ENCODE results near the gene SNRPD3. TPM values are rescaled to one million over a fixed set of nuclear protein-coding genes. Genes with fewer than 3 reads are reported as not detected.
A peak's percentile ranks its signal among the peaks of the same experiment; 100 is the strongest.

SNRPD3 gene
- total RNA-seq: 147 and 182 TPM in 2 replicates

DNA sequence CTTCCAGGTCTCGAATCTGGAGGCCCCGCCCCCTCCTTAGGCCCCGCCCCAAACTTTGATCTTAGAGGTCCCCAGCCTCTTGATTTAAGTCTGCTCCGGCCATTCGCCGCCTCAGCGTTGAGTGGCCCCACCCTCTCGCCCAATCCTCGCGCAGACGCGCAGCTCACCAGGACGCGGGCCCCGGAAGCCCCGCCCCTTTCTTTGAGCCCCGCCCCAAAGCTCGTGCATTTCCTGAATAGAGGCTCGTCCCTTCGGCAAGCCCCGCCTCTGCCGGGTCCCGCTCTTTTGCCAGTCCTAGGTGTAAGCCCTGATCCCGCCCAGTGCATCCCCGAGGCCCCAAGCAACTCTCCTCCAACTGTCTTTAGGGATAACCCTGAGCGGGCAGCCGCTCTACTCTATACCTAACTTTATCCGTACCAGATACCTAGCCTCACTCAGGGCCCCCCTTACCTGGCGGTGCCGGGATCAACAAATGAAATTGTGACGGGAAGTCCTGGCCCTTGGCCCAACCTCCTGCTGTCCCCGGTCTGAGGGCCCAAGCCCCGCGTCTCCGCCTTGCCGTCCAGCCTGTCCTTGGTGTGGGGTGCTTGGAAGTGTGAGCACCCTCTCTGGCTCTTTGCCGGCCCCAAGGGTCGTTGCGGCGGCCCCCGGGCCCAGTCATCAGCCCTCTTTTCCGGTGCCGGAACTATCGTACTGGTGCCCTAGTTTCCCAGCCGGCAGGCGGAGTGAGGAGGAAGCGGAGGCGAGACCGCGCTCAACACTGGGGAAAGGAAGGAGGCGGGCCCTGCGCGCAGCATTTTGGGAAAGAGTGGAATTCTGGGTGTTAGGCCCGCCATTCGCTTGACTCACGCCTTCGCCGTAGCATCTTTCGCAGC, at the start of gene SNRPD3:
Gene SNRPD3 (plus strand): TSS at position 835 of the 875 bp plus-strand sequence. CDS start 1,676 bp downstream, outside the sequence.
- TF ChIP-seq, protein P1, sequence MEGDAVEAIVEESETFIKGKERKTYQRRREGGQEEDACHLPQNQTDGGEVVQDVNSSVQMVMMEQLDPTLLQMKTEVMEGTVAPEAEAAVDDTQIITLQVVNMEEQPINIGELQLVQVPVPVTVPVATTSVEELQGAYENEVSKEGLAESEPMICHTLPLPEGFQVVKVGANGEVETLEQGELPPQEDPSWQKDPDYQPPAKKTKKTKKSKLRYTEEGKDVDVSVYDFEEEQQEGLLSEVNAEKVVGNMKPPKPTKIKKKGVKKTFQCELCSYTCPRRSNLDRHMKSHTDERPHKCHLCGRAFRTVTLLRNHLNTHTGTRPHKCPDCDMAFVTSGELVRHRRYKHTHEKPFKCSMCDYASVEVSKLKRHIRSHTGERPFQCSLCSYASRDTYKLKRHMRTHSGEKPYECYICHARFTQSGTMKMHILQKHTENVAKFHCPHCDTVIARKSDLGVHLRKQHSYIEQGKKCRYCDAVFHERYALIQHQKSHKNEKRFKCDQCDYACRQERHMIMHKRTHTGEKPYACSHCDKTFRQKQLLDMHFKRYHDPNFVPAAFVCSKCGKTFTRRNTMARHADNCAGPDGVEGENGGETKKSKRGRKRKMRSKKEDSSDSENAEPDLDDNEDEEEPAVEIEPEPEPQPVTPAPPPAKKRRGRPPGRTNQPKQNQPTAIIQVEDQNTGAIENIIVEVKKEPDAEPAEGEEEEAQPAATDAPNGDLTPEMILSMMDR (IDR thresholded peaks at IDR 0.05; ENCODE audit: insufficient read depth, low read length, severe bottlenecking): no peak
- peaks cover 14% of the 10 kb centered on the region for H3K36me3 ChIP-seq (ENCODE audit: control insufficient read depth, insufficient read depth, low read length)
- no peaks in the 10 kb centered on the region for H3K27me3 ChIP-seq (ENCODE audit: control insufficient read depth, insufficient read depth, low read length)
- DNase-seq (ENCODE audit: low read depth): peak; percentile 92
- peak within 1 kb of the TSS; percentile 90 for H3K4me3 ChIP-seq (ENCODE audit: low read depth, low read length)
- FAIRE-seq: no peak

DNA sequence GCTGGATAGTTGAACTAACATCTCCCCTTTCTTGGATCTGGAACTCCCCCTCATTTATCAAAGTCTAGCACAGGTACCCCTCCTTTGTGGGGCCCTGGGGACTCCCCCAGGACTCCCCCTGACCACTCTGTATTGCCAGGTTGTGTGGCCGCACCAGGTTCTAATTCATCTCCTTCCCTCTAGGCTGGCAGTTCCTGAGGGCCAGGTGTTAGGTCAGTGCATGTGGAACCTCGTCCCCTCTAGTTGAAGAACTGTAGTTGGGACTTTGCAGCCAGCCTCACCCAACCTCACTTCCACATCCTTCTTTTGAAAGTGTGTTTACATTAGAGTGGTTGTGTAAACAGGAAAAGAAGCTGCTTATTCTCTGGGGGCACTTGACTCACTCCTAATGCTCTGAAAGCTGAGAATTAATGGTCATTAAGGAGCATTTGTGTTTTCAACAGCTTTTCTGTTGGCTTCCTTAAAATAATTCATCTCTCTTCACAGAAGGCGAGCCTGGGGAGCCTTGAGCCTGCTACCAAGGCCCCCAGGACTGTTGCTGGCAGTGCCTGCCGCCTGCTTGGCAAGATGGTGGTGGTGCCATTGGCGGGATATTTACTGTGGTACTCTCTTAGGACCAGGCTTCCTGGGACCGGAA, 48.9 kb upstream of the SNRPD3 start:
- FAIRE-seq (no peak), DNase-seq (ENCODE audit: low read depth) (peak; percentile 66)
- Histone ChIP-seq H3K27me3 (ENCODE audit: control insufficient read depth, insufficient read depth, low read length) (no peaks in the 10 kb centered on the region), H3K4me3 (ENCODE audit: low read depth, low read length) (no peak overlapping the region), H3K36me3 (ENCODE audit: control insufficient read depth, insufficient read depth, low read length) (no peaks in the 10 kb centered on the region)
- TF ChIP-seq, protein P1 (IDR thresholded peaks at IDR 0.05; ENCODE audit: insufficient read depth, low read length, severe bottlenecking): no peak

DNA sequence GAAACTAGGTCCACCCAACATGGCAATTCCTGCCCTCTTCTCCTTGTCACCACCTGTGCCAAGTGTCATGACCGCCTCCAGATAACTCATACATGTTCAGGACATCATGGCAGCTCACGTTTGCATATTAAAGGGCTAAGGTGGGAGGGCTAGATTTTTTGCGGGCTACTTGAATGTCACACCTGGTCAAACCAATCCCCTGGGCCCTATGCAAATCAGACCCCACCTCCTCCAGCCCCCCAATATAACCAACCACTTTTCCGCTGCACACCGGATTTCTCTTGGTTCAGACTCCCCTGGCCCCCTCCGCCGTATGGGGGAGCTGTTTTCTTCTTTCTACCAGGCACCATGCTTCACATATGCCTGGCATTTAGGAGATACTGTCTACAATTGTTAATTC, 48.1 kb upstream of the SNRPD3 start:
- DNase-seq (ENCODE audit: low read depth) (no peak), FAIRE-seq (no peak)
- TF ChIP-seq, protein P1 (IDR thresholded peaks at IDR 0.05; ENCODE audit: insufficient read depth, low read length, severe bottlenecking): no peak
- H3K4me3 ChIP-seq (ENCODE audit: low read depth, low read length): no peak overlapping the region
- H3K27me3 ChIP-seq (ENCODE audit: control insufficient read depth, insufficient read depth, low read length): peaks cover 2% of the 10 kb centered on the region
- H3K36me3 ChIP-seq (ENCODE audit: control insufficient read depth, insufficient read depth, low read length): no peaks in the 10 kb centered on the region

DNA sequence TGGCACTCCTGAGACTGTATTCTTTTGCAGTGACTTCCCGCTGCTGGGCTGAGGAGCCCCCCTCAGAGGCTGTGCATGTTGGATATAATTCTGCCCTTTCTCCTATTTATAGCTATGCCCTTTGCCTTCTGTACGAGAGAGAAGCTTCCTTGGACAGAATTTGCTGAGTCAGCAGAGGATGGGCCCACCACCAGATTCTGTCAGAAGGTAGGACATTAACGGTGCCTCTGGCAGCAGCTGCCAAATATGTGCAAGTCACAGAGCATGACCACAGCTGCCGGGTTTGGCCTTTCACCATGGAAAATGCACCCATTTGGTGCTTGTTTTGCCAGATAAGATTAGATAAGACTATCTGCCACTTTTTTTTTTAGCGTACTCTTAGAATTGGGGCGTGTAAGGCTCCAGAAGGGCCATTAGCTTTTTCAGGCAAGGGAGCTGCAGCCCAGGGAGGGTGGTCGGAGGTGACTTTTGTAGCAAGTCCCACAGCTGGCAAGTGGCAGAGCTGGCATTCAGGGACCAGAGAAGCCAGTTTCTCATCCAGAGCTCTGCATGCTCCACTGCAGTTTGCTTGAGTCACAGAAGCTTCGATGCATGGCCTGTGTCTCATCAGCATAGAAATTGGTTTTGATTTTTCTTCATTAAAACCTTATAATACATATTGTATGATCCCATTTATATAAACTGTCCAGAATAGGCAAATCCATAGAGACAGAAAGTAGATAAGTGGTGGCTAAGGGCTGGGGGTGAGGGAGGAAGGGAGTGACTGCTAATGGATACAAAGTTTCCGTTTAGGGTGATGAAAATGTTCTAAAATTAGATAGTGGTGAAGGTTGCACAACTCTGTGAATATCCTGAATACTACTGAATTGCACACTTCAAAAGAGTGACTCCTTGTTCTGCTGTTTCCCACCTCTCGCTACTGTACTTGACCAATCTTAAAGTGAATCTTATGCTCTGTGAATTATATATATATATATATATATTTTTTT, 44.9 kb upstream of the SNRPD3 start:
- Histone ChIP-seq H3K4me3 (ENCODE audit: low read depth, low read length) (no peak overlapping the region), H3K27me3 (ENCODE audit: control insufficient read depth, insufficient read depth, low read length) (peaks cover 8% of the 10 kb centered on the region), H3K36me3 (ENCODE audit: control insufficient read depth, insufficient read depth, low read length) (no peaks in the 10 kb centered on the region)
- DNase-seq (ENCODE audit: low read depth): peak; percentile 29
- TF ChIP-seq, protein P1 (IDR thresholded peaks at IDR 0.05; ENCODE audit: insufficient read depth, low read length, severe bottlenecking): no peak
- FAIRE-seq: no peak

DNA sequence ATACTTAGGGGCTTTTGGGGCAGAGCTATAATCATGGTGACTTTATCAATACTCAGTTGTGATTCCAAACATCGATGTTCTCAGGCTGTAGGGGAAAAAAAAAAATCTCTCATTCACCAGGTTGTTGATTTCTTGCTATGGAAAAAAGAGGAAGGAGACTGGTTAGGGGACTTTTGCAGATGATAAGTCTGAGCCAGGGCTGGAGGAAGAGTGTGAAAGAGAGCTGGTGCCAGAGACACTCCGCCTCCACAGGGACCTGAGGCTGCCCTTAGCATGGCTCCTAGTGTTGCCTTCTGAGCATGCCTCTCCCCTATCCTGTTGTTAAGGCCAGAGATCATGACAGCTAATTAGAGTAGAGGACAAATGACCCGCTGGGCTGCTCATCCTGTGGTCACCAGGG, 43.8 kb upstream of the SNRPD3 start:
- H3K36me3 ChIP-seq (ENCODE audit: control insufficient read depth, insufficient read depth, low read length): no peaks in the 10 kb centered on the region
- TF ChIP-seq, protein P1 (IDR thresholded peaks at IDR 0.05; ENCODE audit: insufficient read depth, low read length, severe bottlenecking): no peak
- H3K4me3 ChIP-seq (ENCODE audit: low read depth, low read length): no peak overlapping the region
- FAIRE-seq (no peak), DNase-seq (ENCODE audit: low read depth) (no peak)
- H3K27me3 ChIP-seq (ENCODE audit: control insufficient read depth, insufficient read depth, low read length): peaks cover 8% of the 10 kb centered on the region
